NB4 (cell line): ENCODE results near the gene RMI2.

Experiments used
- DNase-seq: peaks from one replicate; pipeline ENCODE4 v3.0.0; 2010; ENCODE audit warnings: low read depth
- H3K4me3 ChIP-seq: one replicate; pipeline ENCODE4 v1.5.1; 2011; ENCODE audit warnings: mild to moderate bottlenecking, low read depth, low read length, moderate library complexity
- MYC ChIP-seq: IDR thresholded peaks from 2 replicates; pipeline ENCODE4 v1.6.1; 2011; ENCODE audit warnings: low read depth, low read length
- POLR2A ChIP-seq: IDR thresholded peaks from 2 replicates; pipeline ENCODE4 v1.6.1; 2011; ENCODE audit warnings: mild to moderate bottlenecking; ENCODE audit not compliant: insufficient read length; ENCODE audit errors: extremely low read depth
- TF ChIP-seq, protein P1 (sequence below): IDR thresholded peaks from 2 replicates; pipeline ENCODE4 v1.6.1; 2011; ENCODE audit warnings: low read depth, low read length
- TF ChIP-seq, protein P2 (sequence below): IDR thresholded peaks from one replicate; pipeline ENCODE4 v1.5.1; 2012; ENCODE audit warnings: low read depth, low read length

RMI2 gene

DNA sequence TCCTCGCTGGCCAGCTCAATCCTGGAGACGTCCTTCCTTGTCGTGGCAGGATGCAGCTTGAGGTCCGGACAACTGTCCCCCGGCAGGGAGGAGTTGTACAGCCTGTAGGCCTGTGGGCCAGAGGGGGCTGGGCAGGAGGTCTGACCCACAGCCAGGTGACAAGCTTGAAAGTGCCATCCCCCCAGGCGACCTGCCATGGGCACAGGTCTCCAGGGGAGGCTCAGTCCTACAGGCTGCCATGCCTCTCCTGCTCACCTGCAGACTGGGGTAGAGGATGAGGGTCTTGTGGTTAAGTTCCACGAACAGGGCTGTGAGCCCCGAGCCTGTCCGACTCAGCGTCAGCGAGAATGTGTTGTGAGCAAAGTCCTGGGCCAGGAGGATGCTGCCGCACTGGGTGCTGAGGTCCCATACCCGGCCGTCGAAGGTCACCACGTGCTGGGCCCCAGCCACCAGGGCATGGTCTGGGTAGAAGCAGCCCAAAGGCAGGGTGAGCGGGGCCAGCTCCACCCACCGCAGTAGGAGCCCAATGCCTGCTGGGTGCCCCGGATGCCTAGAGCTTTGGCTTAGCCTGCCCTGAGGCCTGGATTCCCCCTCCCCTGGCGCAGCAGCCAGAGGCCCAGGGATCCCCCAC lies 39.8 kb downstream of the RMI2 start:
- H3K4me3 ChIP-seq: no peak overlapping the region
- TF ChIP-seq, protein P1, sequence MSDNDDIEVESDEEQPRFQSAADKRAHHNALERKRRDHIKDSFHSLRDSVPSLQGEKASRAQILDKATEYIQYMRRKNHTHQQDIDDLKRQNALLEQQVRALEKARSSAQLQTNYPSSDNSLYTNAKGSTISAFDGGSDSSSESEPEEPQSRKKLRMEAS: no peak
- TF ChIP-seq, protein P2, sequence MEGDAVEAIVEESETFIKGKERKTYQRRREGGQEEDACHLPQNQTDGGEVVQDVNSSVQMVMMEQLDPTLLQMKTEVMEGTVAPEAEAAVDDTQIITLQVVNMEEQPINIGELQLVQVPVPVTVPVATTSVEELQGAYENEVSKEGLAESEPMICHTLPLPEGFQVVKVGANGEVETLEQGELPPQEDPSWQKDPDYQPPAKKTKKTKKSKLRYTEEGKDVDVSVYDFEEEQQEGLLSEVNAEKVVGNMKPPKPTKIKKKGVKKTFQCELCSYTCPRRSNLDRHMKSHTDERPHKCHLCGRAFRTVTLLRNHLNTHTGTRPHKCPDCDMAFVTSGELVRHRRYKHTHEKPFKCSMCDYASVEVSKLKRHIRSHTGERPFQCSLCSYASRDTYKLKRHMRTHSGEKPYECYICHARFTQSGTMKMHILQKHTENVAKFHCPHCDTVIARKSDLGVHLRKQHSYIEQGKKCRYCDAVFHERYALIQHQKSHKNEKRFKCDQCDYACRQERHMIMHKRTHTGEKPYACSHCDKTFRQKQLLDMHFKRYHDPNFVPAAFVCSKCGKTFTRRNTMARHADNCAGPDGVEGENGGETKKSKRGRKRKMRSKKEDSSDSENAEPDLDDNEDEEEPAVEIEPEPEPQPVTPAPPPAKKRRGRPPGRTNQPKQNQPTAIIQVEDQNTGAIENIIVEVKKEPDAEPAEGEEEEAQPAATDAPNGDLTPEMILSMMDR: no peak
- TF ChIP-seq MYC (no peak), POLR2A (no peak)
- no peak for DNase-seq

DNA sequence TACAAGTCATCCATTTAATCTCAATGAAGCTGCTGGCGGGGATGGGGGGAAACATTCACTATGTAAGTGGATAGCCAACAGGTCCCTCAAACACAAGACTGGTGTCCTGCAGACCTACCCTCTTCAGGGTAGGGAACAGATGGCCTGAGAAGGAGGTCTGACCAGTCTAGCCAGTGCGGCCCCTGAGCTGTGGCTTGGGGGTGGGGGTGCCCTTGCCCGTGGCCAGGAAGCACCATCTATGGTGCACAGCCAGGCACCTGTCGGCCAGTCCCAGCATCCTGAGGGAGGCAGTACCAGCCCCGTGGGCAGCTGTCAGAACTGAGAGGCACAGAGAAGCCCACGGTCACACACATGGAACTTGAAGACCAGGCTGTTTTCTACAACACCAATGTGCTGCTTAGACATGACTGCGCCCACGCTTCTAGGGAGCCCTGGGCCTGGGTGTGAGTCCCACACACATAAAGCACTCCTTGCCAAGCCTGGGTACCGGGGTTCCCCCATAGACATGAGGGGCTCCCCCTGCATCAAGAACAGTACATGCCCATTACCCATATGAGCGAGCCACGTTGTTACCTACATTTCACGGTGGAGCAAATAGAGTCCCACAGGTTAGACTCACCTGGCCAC lies 40.9 kb downstream of the RMI2 start:
- no peak for DNase-seq
- H3K4me3 ChIP-seq: no peak overlapping the region
- TF ChIP-seq MYC (no peak), POLR2A (no peak)
- TF ChIP-seq, protein P2: no peak
- TF ChIP-seq, protein P1: no peak

DNA sequence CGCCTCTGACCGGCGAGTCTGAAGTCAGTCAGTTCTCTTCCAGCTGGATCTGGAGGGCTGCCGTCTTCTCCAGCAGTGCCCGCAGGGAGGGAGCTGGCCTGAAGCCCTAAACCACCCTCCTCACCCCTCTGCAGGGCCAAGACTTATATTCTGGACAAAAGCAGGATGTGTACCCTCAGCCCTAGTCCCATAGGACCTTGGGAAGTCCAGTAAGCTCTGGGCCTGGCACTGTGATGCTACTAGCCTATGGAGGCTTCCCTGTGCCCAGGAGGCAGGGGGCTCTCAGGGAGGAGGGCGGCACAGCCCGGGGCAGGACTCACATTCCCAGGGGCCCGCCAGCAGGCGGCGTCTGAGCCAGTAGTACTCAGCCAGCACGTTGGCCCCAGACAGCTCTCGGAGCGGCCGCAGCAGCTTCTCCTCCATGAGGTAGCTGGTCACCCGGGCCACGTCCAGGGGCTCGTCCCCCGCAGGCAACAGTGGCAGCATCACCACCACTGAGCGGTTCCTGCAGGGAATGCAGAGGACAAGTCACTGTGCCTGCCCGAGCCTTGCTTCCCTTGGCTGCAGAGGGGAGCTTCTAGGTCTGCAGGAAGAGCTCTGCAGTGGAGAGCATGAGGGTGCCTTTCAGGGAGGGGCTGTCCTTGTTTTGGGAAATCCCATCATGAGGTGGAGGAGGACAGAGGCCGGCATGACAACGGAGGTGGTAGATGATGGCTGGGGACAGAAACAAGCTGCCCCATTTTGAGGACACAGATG lies 41.7 kb downstream of the RMI2 start:
- no peak overlapping the region for H3K4me3 ChIP-seq
- TF ChIP-seq, protein P2: peak; percentile 26
- TF ChIP-seq, protein P1: no peak
- no peak for DNase-seq

DNA sequence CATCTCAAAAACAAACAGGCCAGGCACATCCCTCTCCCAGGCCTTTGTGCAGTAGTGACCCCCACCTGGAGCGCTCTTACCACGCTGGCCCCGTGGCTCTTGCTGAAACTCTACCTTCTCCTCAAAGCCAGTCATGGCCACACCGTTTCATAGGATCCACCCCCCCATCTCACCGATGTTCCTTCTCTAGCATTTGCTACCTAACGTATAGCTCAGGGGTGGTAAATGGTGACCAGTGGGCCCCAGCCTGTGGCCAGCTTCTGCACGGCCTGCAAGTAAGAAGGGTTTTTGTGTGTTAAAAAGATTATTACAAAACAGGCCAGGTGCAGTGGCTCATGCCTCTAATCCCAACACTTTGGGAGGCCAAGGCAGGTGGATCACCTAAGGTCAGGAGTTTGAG lies 43.8 kb downstream of the RMI2 start:
- no peak for DNase-seq
- TF ChIP-seq POLR2A (no peak), MYC (no peak)
- TF ChIP-seq, protein P1: no peak
- TF ChIP-seq, protein P2: no peak
- no peak overlapping the region for H3K4me3 ChIP-seq

DNA sequence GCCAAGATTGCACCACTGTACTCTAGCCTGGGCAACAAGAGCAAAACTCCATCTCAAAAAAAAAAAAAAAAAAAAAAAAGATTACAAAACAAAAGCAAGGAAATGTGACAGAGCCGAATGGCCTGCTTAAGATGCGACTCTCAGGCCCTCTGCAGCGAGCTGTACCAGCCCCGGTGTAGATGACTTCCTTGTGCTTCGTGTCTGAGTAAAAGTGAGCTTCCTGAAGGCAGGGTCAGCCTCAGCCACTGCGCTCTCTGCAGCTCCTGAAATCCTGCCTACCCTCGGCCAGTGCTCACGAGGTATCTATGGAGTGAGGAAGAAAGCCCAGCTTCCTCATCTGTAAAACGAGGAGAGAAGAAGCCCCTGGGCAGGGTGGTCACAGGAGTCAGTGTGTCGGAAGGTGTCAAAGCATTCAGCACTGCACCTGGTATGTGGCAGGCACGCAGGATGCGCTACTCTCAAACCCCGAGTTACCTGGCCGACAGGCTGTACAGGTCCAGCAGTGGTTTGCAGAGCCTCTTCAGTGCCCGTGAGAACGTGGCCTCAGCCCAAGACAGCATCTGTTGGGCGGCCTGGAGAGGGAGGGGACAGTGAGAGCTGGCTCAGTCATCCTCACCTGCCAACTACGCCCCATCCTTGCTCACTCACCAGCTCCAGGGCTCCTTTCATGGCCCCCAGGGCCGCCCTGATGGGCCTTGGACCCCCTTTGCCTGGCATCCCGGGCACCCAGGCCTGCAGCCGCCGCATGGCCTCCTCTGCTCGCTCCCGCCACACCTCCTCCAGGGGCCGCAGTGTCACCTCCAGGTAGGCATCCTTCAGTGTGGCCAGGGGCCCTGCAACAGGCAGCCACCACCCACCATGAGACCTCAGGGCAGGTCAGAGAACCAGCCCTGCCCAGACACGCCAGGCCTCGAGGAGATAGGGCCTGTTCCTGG lies 44.6 kb downstream of the RMI2 start:
- TF ChIP-seq MYC (no peak), POLR2A (no peak)
- TF ChIP-seq, protein P1: no peak
- TF ChIP-seq, protein P2: no peak
- H3K4me3 ChIP-seq: no peak overlapping the region
- no peak for DNase-seq
